Measurements from ENCODE around the gene BORCS8. TPM values are rescaled to one million over a fixed set of nuclear protein-coding genes. Genes with fewer than 3 reads are reported as not detected.

Gene BORCS8
- total and polyA plus RNA-seq, 2 of the 13 experiments (the other 11 are each of a cell fraction or from before 2014, with no cell fraction given) = 9.6 to 13.3 TPM

- no peak; the same call in 1 of the 2 replicates for TF ChIP-seq ZNF280D (CRISPR knock-in tag; IDR thresholded peaks at IDR 0.05)
- no peak for TF ChIP-seq ATF7-NPFF (CRISPR knock-in tag; IDR thresholded peaks at IDR 0.05; ENCODE audit: low read depth)
- TF ChIP-seq, protein P1, sequence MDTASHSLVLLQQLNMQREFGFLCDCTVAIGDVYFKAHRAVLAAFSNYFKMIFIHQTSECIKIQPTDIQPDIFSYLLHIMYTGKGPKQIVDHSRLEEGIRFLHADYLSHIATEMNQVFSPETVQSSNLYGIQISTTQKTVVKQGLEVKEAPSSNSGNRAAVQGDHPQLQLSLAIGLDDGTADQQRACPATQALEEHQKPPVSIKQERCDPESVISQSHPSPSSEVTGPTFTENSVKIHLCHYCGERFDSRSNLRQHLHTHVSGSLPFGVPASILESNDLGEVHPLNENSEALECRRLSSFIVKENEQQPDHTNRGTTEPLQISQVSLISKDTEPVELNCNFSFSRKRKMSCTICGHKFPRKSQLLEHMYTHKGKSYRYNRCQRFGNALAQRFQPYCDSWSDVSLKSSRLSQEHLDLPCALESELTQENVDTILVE (CRISPR knock-in tag; IDR thresholded peaks at IDR 0.05) = peak; percentile 42; the same call in 1 of the 2 replicates
- TF ChIP-seq MEF2D (CRISPR knock-in tag; IDR thresholded peaks at IDR 0.05) = no peak; the same call in none of the 2 replicates
- no peak for TF ChIP-seq ZNF720 (CRISPR knock-in tag; IDR thresholded peaks at IDR 0.05)
- TF ChIP-seq ARID2 (CRISPR knock-in tag; IDR thresholded peaks at IDR 0.05; ENCODE audit: borderline replicate concordance) = no peak
- TF ChIP-seq, protein P2, sequence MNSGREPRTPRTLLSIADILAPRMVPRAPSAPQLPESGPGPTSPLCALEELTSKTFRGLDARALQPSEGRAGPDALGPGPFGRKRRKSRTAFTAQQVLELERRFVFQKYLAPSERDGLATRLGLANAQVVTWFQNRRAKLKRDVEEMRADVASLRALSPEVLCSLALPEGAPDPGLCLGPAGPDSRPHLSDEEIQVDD (CRISPR knock-in tag; IDR thresholded peaks at IDR 0.05; ENCODE audit: borderline replicate concordance) = no peak
- no peak for TF ChIP-seq BRF2 (CRISPR knock-in tag; IDR thresholded peaks at IDR 0.05)
- TF ChIP-seq DNMT1 (CRISPR knock-in tag; IDR thresholded peaks at IDR 0.05) = no peak
- 0 out of 2 replicates have a peak, but pooled peaks have one; percentile 16 for TF ChIP-seq HNRNPL (IDR thresholded peaks at IDR 0.05; ENCODE audit: low read depth, low read length)
- TF ChIP-seq HOXA5 (CRISPR knock-in tag; IDR thresholded peaks at IDR 0.05) = 0 out of 2 replicates have a peak, but pooled peaks have one; percentile 49
- TF ChIP-seq, protein P3, sequence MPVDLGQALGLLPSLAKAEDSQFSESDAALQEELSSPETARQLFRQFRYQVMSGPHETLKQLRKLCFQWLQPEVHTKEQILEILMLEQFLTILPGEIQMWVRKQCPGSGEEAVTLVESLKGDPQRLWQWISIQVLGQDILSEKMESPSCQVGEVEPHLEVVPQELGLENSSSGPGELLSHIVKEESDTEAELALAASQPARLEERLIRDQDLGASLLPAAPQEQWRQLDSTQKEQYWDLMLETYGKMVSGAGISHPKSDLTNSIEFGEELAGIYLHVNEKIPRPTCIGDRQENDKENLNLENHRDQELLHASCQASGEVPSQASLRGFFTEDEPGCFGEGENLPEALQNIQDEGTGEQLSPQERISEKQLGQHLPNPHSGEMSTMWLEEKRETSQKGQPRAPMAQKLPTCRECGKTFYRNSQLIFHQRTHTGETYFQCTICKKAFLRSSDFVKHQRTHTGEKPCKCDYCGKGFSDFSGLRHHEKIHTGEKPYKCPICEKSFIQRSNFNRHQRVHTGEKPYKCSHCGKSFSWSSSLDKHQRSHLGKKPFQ (CRISPR knock-in tag; IDR thresholded peaks at IDR 0.05; ENCODE audit: insufficient replicate concordance) = no peak
- no peak for TF ChIP-seq HOXD1 (CRISPR knock-in tag; IDR thresholded peaks at IDR 0.05)
- TF ChIP-seq ZNF33A (CRISPR knock-in tag; IDR thresholded peaks at IDR 0.05; ENCODE audit: borderline replicate concordance) = no peak
- TF ChIP-seq ZMYM3 (CRISPR knock-in tag; IDR thresholded peaks at IDR 0.05) = no peak; the same call in 1 of the 2 replicates
- TF ChIP-seq ZNF503 (CRISPR knock-in tag; IDR thresholded peaks at IDR 0.05) = no peak
- no peak for TF ChIP-seq ZNF576 (CRISPR knock-in tag; IDR thresholded peaks at IDR 0.05)
These were observed 53.6 kb downstream of the BORCS8 start, which contains the start of gene TMEM161A (continued) for GRCh38 chr19:19138109-19138981.
